ENCODE results near the gene TTC16.
A peak's percentile ranks its signal among the peaks of the same experiment; 100 is the strongest.
"Not testable (repeated sequence)": the region's sequence is repeated elsewhere in the genome, so short reads cannot be mapped to it uniquely, and the experiment has no call there.

TTC16 gene

DNA sequence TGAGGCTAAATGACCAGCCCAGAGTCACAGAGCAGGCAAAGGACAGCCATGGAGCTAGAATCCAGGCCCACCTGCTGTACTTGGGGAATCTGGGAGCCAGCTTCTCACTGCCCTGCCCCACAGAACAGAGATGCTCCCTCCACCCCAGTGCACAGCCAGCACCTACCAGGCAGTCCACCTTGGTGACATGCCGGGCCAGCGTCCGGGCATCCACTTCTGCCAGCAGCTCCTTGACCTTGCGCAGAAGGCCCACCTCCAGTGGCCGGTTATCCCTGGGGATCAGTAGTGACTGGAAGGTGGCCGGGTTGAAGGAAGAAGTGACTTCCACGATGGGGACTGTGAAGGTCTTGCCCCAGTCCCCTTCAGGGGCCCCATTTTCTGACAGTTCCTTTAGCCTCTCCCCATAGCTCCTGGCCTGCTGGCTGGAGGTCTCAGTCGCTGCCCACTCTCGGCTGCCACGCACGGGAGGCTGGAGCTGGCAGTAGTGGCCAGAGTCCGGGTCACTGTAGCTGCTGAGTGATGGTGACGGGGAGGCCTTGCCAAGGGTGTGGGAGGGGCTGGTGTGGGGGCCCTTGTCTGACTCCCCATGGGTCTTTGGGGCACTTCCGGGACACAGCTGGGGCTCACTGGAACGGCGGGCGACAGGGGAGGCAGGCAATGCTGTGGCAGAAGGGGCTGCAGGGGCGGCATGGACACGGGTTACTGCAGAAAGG lies 28.7 kb downstream of the TTC16 start:
- no peak for DNase-seq

DNA sequence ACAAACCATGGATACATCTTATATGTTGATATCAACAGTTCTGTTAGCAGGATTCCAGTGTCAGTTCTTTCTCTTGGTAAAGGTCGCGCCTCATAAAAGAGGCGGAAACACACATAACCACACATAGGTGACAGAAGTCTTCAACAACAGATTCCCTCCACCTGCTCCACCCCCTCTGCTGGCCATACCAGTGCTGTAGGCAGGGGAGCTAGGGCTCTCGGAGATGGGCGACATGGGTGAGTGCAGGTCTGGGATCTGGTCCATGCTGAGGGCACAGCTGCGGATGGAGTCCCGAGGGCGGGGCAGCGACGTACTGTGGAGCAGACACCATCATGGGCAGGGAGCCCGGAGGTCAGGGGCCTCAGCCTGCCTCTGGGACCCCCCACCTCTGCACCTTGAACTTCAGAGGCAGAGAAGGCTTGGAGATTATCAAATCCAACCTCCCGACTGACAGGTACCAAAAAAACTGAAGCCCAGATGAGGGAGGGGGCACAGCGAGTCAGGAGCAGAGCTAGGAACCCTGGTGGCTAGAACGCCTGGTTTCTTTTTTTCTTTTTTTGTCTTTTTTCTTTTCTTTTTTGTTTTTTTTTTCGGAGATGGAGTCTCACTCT lies 31.2 kb downstream of the TTC16 start:
- no peak for DNase-seq

DNA sequence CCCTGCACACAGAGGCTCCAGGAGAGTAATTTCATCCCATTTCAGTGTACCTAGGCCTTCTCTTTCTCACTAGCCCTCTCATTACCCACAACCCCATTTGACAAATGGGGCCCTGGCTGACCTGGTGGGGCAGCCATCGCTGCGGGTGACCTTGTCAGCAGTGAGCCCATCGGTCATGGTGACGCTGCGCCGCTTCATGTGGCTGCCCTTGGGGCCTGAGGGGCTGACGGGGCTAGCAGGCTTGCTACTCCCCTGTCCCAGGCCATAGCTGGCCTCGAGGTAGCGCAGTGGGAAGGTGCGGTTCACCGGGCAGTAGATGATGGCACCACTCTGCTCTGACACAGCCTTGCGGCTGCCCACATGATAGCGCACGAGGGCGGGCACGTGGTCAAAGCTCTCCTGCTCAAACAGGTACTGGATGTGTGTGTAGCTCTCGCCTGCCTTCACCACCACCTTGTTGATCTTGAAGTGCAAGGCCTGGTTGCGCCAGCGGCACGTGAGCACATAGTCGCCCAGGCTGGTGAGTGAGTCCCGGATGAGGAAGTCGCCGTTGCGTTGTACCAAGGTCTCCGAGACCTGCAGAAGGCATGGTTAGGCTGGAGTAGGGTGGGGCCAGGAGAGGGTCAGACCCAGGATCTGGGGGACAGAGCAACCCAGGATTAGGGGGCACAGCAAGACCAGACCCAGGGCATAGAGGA lies 33.4 kb downstream of the TTC16 start:
- DNase-seq = no peak

DNA sequence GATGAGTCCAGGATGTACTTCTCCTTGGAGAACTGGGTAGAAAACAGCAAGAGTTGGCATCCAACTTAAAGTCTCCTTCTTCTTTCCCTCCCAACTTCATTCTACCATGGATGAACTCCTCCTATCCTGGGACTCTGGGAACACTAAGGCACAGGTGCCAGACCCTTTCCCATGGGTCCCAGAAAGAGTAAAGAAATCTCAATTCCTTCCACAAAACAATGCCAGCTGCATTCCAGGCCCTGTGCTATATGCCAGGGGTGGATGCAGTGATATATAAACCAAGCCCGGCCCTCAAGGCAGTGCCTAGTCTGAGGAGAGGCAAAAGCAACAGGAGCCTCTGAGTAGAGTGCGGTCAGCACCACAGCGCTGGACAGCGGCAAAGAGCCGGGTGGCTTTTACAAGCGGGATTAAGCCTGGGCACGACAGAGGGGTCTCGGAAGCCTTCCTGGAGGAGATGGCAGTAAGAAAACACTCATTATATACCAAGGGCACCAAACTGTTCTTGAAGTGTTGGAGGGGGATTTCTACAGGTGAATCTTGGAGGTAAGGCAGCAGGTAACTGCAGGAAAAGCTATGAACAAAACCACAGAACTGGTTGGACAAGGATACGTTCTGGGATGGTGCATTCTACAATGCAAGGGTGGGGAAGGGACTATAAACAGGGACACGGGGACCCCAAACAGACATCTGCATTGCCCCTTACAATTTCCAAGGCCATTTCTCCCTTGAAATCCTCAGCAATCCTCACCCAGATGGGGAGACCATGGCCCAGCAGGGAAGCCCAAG lies 35.6 kb downstream of the TTC16 start:
- DNase-seq = no peak

DNA sequence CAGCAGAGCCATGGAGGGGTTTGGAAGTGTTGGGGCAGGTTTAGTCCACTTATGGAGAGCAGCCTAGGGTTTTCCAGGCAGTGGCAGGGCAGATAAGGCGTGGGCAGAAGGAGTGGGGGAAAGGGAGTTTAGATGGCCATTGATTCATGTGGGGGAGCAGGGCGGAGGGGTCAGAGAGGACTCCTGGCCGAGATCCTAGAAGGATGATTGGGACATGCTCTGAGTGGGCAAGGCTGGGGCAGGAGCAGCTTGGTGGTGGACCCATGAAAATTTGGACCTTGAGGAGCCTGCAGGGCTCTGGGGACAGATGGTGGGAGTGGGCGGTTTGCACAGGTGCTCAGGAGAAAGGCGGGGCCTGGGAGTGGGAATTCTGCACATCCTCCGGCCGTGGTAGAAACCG lies 37.3 kb downstream of the TTC16 start:
- DNase-seq = no peak

DNA sequence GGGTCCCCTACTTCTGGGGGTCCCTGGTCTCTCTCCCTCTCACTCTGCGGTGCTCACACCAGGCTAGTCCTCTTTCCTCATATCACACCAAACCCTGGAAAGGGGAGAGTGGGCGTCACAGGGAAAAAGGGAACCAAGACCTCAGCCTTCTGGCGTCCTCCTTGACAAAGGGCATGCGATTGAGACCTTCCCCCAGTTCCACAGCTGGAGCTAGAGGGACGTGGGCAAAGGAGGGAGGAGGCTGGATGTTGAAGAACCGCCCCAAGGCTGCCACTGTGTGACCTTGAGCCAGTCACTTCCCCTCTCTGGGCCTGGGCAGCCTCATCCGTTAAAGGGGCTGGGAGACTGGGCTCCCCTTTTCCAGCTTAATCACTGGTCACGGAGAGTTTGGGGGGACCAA lies 37.7 kb downstream of the TTC16 start:
- no peak for DNase-seq

- DNase-seq = peak; percentile 93
Measured at GRCh38 chr9:127754099-127755060, 38.5 kb downstream of the TTC16 start.

GRCh38 chr9:127755061-127756060 lies 39.5 kb downstream of the TTC16 start:
- DNase-seq = peak; percentile 64

- no peak for DNase-seq
Measured at GRCh38 chr9:127756233-127756632, 40.4 kb downstream of the TTC16 start.

DNA sequence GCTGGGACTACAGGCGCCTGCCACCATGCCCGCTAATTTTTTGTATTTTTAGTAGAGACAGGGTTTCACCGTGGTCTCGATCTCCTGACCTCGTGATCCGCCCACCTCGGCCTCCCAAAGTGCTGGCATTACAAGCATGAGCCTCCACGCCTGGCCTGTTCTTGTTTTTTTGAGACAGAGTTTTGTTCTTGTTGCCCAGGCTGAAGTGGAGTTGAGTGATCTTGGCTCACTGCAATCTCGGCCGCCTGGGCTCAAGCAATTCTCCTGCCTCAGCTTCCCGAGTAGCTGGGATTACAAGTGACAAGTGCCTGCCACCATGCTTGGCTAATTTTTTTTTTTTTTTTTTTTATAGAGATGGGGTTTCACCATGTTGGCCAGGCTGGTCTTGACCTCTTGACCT lies 40.9 kb downstream of the TTC16 start:
- DNase-seq = not testable (repeated sequence)

DNA sequence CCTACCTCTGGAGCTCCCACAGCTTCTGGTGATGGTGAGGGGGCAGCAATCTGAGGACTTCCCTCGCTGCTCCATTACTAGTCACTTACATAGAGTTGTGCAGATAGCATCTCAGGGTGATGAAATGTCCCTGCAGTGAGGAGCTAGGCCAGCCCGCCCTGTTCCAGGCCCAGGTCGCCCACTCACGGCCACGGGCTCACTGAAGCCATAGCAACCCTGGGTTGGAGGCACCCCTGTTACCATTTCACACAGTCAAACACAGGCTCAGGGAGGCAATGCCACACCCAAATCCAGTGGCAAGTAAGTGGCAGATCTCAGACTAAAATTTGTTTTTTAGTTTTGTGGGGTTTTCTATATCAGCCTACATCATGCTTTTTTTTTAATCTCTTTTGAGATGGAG lies 43.0 kb downstream of the TTC16 start:
- no peak for DNase-seq

GRCh38 chr9:127761061-127761460 lies 45.2 kb downstream of the TTC16 start:
- DNase-seq = no peak

- DNase-seq = no peak
Measured at GRCh38 chr9:127761491-127761956, 45.6 kb downstream of the TTC16 start.

- no peak for DNase-seq
Measured at GRCh38 chr9:127762111-127762676, 46.3 kb downstream of the TTC16 start.

GRCh38 chr9:127763918-127764384 lies 48.1 kb downstream of the TTC16 start:
- no peak for DNase-seq

DNA sequence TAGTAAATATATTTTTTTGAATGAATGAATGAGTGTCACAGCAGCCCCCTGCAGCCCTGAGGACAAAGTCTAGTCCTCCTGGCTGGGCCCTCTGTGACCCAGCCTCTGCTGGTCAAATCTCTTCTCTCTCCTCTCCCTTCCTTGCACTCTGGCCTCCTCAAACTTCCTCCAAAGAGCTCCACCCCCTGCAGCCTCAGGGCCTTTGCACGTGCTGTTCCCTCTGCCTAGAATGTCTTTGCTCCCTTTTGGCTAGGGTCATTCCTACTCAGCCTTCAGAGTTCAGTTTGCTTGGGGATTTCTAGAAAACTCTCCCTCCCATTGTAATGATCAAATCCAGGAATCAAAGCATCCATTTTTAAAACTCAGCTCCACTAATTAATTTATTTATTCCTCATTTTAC lies 49.5 kb downstream of the TTC16 start:
- DNase-seq = no peak

GRCh38 chr9:127767410-127767809 lies 51.5 kb downstream of the TTC16 start:
- DNase-seq = no peak

GRCh38 chr9:127767909-127768331 lies 52.0 kb downstream of the TTC16 start:
- no peak for DNase-seq

- DNase-seq = no peak
Measured at GRCh38 chr9:127768698-127769097, 52.8 kb downstream of the TTC16 start.

GRCh38 chr9:127769101-127769500 lies 53.2 kb downstream of the TTC16 start:
- DNase-seq = no peak
